ENCODE data around the gene DDI2.
"Not testable (repeated sequence)": the region's sequence is repeated elsewhere in the genome, so short reads cannot be mapped to it uniquely, and the experiment has no call there.

Gene DDI2

GRCh38 chr1:15637826-15638225 lies 20.6 kb downstream of the DDI2 start:
- no peak for DNase-seq

- no peak for DNase-seq
Observed at GRCh38 chr1:15639262-15639661, 22.0 kb downstream of the DDI2 start.

DNA sequence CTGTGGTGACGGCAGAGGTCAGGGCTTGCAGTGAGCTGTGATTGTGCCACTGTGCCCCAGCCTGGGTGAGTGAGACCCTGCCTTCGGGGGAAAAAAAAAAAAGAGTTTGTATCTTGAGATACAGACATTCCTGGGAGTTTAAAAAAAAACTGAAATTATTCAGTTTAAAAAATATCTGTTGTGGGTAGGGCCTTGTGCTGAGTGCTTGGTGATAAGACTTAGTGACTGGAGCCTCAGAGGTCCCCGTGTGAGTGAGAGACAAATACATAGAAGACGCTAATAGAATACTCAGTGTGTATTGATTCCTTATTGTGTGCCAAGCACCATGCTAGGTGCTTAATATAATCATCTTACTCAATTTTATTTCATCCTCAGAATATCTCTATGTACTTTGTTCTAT lies 22.7 kb downstream of the DDI2 start:
- no peak for DNase-seq

GRCh38 chr1:15640667-15641066 lies 23.4 kb downstream of the DDI2 start:
- DNase-seq, result no peak

DNA sequence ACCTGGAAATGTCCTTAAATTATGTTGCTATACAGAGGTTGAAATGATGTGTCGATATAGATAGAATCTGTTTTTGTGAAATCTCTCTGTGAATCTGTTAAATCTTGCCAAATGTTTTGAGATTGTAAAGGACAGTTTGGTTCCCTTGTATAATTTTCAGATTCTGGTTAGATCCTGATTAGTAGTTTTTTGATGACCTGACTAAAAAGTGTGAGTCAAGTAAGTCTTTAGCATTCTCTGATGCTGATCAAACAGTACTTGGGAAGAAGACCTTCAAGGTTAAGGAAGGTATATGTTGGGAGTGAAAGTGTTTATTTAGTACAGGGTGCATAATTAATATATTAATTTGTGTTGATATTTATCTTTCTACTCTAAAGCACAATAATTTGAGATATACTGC lies 32.7 kb downstream of the DDI2 start:
- no peak for DNase-seq

GRCh38 chr1:15650433-15650832 lies 33.2 kb downstream of the DDI2 start:
- no peak for DNase-seq

- not testable (repeated sequence) for DNase-seq
Observed at GRCh38 chr1:15652130-15652529, 34.9 kb downstream of the DDI2 start.

DNA sequence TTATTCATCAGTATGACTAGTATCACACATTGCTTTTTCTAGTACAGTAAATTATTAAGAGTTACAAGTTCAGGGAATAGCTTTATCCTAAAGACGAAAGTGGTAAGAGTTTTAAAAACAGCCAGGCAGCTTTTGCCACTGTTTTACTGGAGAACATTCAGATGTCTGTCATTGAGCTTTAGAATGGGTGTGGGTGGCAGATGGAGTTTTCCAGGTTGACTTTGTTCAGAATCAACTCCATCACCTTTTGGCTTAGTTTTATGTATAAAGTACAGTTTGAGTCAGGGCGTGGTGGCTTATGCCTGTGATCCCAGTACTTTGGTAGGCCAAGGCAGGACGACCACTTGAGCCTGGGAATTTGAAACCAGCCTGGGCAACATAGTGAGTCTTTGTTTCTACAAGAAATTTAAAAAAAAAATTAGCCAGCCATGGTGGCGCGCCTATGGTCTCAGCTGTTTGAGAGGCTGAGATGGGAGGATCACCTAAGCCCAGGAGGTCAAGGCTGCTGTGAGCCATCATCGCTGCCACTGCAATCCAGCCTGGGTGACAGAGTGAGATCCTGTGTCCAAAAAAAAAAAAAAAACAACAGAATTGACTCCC lies 36.9 kb downstream of the DDI2 start:
- no peak for DNase-seq

DNA sequence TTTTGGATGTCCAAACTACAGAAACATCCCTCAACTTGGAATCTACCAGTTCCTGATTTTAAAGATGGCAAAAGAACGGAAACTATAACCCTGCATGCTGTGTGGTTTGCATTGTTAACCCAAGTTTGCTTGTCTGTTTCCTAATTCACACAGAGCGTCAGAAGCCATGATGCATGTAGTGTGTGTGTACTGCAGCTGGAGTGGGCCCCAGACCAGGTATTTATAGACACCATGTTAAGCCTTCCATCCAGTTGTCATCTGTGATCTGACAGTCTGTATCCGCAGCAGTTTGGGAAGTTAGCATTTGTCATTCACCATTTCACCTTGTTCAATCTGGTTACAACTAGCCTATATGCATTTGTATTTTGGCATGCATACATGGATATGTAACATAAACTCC lies 39.2 kb downstream of the DDI2 start:
- no peak for DNase-seq

DNA sequence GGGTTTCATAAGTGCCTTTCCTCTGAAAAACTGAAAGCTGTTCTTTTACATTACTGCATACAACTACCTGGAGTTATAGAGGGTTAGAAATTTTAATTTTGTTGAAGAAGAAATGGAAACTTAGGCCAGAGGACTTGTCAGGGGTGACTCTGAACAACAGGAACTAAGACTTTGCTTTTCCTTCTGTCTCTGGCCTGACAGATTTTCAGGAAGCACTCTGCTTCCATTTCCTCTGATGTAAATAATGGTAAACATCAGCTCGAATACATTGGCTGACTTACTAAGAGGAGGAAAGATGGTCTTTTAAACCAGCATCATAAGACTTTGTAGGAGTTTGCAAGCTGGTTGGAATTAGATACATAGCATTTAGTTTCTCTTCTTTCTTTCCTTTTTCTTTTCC lies 39.8 kb downstream of the DDI2 start:
- DNase-seq, result no peak

DNA sequence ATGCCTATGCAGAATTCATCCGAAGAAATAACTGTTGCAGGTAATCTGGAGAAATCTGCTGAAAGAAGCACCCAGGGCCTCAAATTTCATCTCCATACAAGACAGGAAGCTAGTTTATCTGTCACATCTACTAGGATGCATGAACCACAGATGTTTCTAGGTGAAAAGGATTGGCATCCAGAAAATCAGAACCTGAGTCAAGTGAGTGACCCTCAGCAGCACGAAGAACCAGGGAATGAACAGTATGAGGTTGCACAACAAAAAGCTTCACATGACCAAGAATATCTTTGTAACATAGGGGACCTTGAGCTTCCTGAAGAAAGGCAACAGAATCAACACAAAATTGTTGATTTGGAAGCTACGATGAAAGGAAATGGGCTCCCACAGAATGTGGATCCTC lies 42.9 kb downstream of the DDI2 start:
- DNase-seq, result no peak

DNA sequence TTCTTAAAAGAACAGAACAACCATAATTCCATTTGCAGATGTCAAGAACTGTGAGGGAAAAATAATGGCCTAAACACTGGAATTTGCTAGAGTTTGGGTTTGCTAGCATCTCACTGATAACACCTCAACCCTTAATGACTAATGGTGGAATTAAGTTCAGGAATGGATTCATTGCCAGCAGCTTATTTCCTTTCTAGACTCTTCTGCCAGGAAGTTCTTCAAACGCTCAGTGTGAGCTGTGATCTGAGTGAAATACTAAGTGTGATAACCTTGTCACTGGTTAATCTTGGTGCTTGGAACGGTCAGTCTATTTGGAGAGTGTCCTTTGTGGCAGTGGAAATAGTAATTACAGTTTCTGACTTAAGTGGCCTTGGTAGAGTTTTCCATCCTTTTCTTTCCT lies 45.2 kb downstream of the DDI2 start:
- DNase-seq, result no peak

DNA sequence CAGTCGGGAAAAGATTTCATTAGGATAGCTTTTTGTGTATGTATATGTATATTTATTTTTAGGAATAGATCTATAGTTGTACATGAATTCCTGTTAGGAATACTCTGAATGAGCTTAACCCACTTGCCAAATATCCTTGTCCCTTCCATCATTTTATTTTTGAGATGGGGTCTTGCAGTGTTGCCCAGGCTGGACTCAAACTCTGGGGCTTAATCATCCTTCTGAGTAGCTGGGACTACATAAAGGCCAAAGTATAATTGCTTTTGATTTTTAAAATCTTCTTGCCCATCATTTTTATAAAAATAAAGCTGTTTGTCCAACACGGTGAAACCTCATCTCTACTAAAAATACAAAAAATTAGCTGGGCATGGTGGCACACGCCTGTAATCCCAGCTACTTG lies 46.7 kb downstream of the DDI2 start:
- no peak for DNase-seq

DNA sequence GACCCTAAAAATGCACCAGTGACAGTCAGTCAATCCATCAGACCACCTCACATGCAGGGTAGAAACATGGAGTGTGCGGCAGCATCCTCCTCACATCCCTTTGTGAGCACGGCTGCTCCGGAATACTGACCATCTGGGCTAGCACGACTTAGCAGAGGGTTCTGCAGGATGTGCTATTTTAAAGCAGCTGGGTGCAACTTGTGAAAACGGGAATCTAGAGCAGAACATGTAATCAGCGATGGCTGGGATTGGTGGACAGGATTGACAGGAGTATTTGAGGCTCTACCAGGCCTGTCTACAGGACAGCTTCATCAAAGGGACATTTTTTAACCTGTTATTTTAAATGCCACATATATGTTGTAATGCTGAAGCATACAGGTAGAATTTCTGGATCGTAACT lies 50.1 kb downstream of the DDI2 start:
- no peak for DNase-seq

- DNase-seq, result no peak
Observed at GRCh38 chr1:15668089-15668754, 51.0 kb downstream of the DDI2 start.

GRCh38 chr1:15669074-15669473 lies 51.8 kb downstream of the DDI2 start:
- DNase-seq, result no peak

- no peak for DNase-seq
Observed at GRCh38 chr1:15669864-15670263, 52.6 kb downstream of the DDI2 start.

- no peak for DNase-seq
Observed at GRCh38 chr1:15671430-15671829, 54.2 kb downstream of the DDI2 start.

DNA sequence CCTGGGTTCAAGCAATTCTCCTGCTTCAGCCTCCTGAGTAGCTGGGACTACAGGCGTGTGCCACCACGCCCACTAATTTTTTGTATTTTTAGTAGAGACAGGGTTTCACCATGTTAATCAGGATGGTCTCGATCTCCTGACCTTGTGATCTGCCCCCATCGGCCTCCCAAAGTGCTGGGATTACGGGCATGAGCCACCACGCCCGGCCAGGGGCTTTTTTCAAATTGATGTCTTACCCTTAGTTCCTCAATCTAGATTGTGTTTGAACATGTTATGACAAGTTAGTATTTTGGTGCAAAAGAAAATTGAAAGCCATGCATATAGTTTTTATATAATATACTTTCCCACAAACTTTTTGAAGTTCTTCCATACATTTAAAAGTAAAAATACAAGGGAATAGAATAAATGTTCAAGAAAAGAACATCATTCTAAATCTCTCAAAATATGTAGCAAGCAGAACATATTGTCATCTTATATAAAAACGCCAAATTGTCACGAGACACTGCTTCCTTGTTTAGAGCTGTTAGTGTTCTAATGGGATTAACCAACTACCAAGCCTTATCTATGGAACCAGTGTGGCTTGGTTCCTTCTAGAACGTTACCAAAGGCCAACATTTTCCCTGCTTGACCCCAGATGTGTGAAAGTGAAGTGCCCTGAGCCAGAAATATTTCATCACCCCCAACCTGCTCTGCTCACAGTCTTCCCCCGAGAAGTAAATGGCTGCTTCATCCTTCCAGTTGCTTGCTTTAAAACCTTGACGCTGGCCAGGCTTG lies 57.3 kb downstream of the DDI2 start:
- no peak for DNase-seq

GRCh38 chr1:15676010-15676409 lies 58.8 kb downstream of the DDI2 start:
- no peak for DNase-seq

DNA sequence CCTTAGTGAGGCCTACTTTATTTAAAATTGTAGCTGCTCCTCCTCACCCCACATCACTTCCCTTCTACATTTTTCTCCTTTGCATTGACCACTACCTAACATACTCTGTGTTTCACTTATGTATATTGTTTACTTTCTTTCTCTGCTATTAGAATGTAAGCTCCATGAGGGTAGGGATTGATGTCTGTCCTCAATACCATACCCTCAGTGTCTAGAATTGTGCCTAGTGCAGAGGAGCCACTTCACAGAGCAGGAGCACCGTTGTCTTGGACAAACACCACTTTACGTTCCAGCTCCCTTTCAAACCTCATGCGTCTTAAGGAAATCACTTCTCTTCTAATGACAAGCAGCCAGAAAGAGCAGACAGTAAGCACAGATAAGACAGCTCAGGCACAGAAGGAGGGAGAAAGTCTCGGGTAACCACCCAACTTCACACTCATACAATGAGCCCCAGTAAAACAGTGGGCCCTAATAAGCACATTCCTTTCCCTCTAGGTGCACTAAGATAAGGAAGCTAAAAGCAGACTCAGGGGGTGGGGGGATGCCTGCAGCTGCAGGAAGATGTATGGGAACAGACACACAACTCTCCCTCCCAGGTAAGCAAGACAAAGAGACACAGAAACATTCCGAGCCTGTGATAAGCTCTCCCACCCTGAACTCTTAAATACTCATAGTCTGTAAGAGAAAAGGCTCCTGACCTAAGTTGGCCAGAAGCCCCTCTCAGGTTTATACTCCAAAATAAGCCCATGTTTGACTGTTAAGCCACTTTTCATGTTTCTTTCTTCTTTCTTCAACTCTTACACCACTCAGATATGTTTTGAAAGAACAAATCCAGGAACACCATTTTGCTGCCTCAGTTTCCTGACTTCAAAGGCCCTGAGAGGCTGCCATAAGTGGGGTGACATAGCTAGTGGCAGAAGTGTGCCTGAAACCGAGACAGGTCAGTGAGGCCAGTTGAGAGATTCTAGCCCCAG lies 59.7 kb downstream of the DDI2 start:
- no peak for DNase-seq

- no peak for DNase-seq
Observed at GRCh38 chr1:15678578-15678977, 61.3 kb downstream of the DDI2 start.

DNA sequence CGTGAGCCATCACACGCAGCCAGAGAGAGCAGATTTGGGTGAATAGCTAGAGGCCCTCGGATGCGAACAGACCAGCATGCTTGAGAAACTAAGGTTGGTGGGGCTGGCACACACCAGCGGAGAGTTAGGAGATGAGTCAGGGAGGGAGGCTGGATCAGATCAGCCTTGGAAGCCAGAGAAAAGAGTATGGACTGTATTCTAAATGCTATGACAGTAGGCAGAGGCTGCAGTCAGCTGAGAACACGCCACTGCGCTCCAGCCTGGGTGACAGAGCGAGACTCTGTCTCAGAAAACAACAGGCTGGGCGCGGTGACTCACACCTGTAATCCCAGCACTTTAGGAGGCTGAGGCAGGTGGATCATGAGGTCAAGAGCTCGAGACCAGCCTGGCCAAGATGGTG lies 62.9 kb downstream of the DDI2 start:
- no peak for DNase-seq
